ENCODE measurements around the gene INPP5D. TPM values are rescaled to one million over a fixed set of nuclear protein-coding genes. Genes with fewer than 3 reads are reported as not detected.

Gene INPP5D
- total and polyA plus RNA-seq, 2 of the 8 experiments (the other 6 are each of a cell fraction or from before 2014, with no cell fraction given): 4.5 to 7.1 TPM

DNA sequence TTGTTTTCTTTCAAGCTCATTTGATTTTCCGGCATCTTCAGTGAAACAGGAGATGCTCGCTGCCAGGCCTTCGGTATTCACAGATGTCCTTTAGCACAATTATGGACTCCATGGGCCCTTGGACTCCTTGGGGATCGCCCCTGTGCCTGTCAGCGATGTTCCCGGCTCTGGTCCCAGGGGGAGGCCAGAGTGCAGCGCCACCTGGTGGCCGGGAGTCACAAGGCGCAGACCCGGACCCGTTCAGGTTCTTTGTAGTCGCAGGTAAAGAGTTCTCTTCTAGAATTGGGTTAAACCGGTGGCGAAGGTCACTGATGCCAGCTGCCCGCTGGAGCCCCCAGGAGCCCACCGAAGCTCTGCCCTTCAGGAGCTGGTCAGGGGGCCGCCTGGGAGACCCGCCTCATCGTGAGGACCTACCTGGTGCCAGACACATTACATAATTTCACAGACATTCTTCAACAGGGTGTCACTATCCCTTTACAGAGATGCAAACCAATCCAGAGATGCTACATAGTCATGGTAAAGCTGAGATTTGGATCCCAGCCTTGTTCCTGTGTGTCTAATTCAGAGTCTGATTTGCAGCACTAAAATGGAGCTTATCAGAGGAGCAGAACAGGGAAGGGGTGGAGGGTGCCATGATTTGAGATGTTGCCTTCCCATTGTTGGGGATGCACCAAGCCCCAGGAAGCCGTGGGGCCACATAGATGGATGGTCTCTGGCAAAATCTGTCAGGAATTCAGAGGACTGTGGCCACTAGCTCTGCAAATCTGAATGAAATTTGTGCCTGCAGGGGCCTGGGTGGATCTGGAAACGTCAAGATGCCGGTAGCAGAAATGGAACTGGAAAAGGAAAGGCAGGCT lies 6.0 kb upstream of the INPP5D start (continued):
- TF ChIP-seq SP4 (IDR thresholded peaks at IDR 0.05; ENCODE audit: low read length) (0 out of 2 replicates have a peak, but pooled peaks have one; percentile 42), CBX5 (IDR thresholded peaks at IDR 0.05; ENCODE audit: low read depth, low read length) (no peak)
- TF ChIP-seq, protein P1, sequence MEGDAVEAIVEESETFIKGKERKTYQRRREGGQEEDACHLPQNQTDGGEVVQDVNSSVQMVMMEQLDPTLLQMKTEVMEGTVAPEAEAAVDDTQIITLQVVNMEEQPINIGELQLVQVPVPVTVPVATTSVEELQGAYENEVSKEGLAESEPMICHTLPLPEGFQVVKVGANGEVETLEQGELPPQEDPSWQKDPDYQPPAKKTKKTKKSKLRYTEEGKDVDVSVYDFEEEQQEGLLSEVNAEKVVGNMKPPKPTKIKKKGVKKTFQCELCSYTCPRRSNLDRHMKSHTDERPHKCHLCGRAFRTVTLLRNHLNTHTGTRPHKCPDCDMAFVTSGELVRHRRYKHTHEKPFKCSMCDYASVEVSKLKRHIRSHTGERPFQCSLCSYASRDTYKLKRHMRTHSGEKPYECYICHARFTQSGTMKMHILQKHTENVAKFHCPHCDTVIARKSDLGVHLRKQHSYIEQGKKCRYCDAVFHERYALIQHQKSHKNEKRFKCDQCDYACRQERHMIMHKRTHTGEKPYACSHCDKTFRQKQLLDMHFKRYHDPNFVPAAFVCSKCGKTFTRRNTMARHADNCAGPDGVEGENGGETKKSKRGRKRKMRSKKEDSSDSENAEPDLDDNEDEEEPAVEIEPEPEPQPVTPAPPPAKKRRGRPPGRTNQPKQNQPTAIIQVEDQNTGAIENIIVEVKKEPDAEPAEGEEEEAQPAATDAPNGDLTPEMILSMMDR (IDR thresholded peaks at IDR 0.05; ENCODE audit: control extremely low read depth in 1 of 3, insufficient read depth in 1 of 3, low read depth in 1 of 3, low read length in 3 of 3): peak; percentile 92 to 94 (median 93)

Measured in H1 (cell line).